Measurements from ENCODE around the gene BAHCC1. TPM values are rescaled to one million over a fixed set of nuclear protein-coding genes. Genes with fewer than 3 reads are reported as not detected.

The BAHCC1 gene
- polyA plus RNA-seq, 4 donors = 2.2 to 26.9 (median 9.8) TPM

DNA sequence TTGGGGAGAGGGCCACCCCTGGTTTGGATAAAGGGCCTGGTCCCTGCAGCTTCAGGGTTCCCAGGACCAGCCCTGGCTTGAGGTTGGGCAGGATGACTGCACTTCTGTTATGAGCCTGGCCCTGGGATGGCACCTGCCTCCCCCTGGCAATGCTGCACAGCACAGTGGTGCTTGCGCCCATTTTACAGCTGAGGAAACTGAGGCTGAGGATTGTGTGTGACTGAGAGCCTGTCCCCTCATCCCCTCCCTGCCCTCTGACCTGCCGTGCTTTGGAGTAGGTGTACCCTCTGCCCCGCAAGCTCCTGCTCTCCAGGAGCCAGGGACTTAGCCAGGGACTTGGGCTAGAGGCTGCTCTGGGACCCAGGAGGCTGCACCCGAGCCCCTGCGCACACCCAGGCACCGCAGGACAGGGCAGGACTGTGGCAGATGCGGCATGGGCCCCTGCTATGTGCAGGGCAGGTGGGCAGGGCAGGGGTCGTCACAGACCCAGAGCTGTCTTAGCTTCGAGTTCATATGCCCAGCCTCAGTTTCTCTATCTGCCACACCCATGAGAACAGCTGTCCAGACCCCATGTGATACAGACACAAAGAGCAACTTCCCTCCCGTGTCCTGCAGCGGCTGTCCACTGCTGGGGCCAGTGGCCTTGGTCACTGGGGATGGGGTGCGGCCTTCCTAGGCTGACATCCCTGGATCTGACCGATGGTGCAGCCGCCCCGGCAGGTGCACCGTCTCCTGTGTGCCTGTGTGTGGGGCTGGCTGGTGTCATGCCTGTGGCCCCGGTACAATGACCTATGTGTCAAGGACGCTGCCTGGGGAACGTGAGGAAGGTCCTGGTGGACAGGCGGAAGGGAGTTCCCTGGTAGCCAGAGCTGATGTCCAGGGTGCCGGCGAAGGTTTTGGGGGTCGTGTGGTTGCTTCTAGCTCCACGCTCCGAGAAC, 36.6 kb downstream of the BAHCC1 start:
- Histone ChIP-seq H3K27ac (ENCODE audit: low read depth in 1 of 3, low read length in 2 of 3) (no peak overlapping the region), H3K27me3 (ENCODE audit: control insufficient read depth in 3 of 3, insufficient read depth in 3 of 3, low read length in 3 of 3) (peaks cover 0 to 3% (median 0%) of the 10 kb centered on the region in 3 donors), H3K4me1 (ENCODE audit: control insufficient read depth in 3 of 3, insufficient read depth in 2 of 3, low read depth in 1 of 3, low read length in 2 of 3) (peaks cover 2 to 54% (median 6%) of the 10 kb centered on the region in 3 donors), H3K36me3 (ENCODE audit: control insufficient read depth in 3 of 3, insufficient read depth in 2 of 3, low read depth in 1 of 3, low read length in 3 of 3) (peaks cover 0 to 36% (median 0%) of the 10 kb centered on the region in 3 donors), H3K9me3 (ENCODE audit: control insufficient read depth in 2 of 2, insufficient read depth in 1 of 2, low read depth in 1 of 2, low read length in 1 of 2) (no peaks in the 10 kb centered on the region), H3K4me3 (ENCODE audit: low read depth in 1 of 3, low read length in 3 of 3) (no peak overlapping the region)
- DNase-seq (no peak), FAIRE-seq (no peak)
- WGBS, 3 donors = 68 to 87% (median 78%) methylated on average over 23 to 25 of the region's 25 CpGs

DNA sequence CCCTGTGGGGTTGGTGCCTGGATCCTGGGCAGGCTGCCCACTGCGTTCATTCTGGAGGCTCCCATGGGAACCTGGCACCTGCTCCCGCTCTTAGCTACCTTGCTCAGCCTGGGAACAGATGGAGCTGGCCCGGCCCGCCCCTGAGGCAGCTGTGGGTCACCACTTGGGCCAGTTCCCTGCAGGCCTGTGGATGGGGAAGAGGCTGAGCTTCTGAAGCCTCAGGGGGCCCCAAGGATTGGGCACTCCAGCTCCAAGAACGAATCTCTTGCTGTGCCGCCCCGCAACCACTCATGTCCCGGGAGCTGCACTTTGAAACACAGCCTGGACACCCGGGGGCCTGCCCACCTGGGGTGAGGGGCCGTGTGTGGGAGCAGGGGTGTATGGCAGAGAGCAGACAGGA, 37.7 kb downstream of the BAHCC1 start:
- peaks cover 0 to 28% (median 0%) of the 10 kb centered on the region in 3 donors for H3K36me3 ChIP-seq (ENCODE audit: control insufficient read depth in 3 of 3, insufficient read depth in 2 of 3, low read depth in 1 of 3, low read length in 3 of 3)
- no peak overlapping the region for H3K27ac ChIP-seq (ENCODE audit: low read depth in 1 of 3, low read length in 2 of 3)
- no peaks in the 10 kb centered on the region for H3K9me3 ChIP-seq (ENCODE audit: control insufficient read depth in 2 of 2, insufficient read depth in 1 of 2, low read depth in 1 of 2, low read length in 1 of 2)
- peak in 1 of 2 donors; percentile 30 for DNase-seq
- peaks cover 2 to 57% (median 5%) of the 10 kb centered on the region in 3 donors for H3K4me1 ChIP-seq (ENCODE audit: control insufficient read depth in 3 of 3, insufficient read depth in 2 of 3, low read depth in 1 of 3, low read length in 2 of 3)
- no peak for FAIRE-seq
- no peak overlapping the region for H3K4me3 ChIP-seq (ENCODE audit: low read depth in 1 of 3, low read length in 3 of 3)
- WGBS, 3 donors = 41 to 58% (median 49%) methylated on average over 10 of the region's 10 CpGs
- peaks cover 0 to 3% (median 0%) of the 10 kb centered on the region in 3 donors for H3K27me3 ChIP-seq (ENCODE audit: control insufficient read depth in 3 of 3, insufficient read depth in 3 of 3, low read length in 3 of 3)

DNA sequence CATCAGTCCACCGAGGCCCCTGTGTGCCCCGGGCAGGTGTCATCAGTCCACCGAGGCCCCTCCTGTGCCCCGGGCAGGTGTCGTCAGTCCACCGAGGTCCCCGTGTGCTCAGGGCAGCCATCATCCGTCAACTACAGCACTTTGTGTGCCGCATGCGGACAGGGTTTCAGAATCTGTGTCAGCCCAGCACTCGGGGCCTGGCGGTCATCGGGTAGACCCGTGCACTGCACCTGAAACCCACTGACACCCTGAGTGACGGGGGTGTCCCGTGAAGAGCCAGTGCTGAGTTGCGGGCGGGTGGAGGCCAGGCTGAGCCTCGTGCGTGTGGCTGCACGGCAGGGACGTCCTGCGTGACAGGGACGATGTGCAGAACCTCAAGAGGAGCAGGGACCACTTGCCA, 38.4 kb downstream of the BAHCC1 start:
- no peak for DNase-seq
- H3K9me3 ChIP-seq (ENCODE audit: control insufficient read depth in 2 of 2, insufficient read depth in 1 of 2, low read depth in 1 of 2, low read length in 1 of 2) = no peaks in the 10 kb centered on the region
- H3K4me3 ChIP-seq (ENCODE audit: low read depth in 1 of 3, low read length in 3 of 3) = no peak overlapping the region
- H3K27ac ChIP-seq (ENCODE audit: low read depth in 1 of 3, low read length in 2 of 3) = no peak overlapping the region
- H3K4me1 ChIP-seq (ENCODE audit: control insufficient read depth in 3 of 3, insufficient read depth in 2 of 3, low read depth in 1 of 3, low read length in 2 of 3) = peaks cover 2 to 55% (median 5%) of the 10 kb centered on the region in 3 donors
- no peak for FAIRE-seq
- peaks cover 0 to 27% (median 0%) of the 10 kb centered on the region in 3 donors for H3K36me3 ChIP-seq (ENCODE audit: control insufficient read depth in 3 of 3, insufficient read depth in 2 of 3, low read depth in 1 of 3, low read length in 3 of 3)
- no peaks in the 10 kb centered on the region for H3K27me3 ChIP-seq (ENCODE audit: control insufficient read depth in 3 of 3, insufficient read depth in 3 of 3, low read length in 3 of 3)
- 77 to 85% (median 81%) methylated on average over 24 of the region's 24 CpGs for WGBS, 3 donors

DNA sequence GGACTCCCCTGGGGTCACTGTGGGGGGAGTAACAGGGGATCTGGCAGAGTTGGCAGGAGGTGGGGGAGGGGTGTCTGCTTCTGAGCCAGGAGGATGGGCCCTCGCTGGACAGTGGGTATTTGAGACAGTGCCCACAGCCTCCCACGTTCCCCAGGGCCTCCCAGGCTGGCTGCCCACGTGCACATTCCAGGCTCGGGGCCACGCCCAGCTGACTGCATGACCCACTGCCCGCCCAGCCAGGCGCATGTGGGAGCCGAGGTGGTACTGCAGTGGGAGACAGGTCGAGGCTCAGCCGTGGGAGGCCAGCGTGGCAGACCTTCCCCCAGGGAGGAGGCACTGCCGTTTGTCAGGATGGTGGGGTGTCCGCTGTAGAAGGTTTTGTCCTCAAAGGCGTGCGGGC, 38.8 kb downstream of the BAHCC1 start:
- Histone ChIP-seq H3K4me3 (ENCODE audit: low read depth in 1 of 3, low read length in 3 of 3) (no peak overlapping the region), H3K9me3 (ENCODE audit: control insufficient read depth in 2 of 2, insufficient read depth in 1 of 2, low read depth in 1 of 2, low read length in 1 of 2) (no peaks in the 10 kb centered on the region), H3K27me3 (ENCODE audit: control insufficient read depth in 3 of 3, insufficient read depth in 3 of 3, low read length in 3 of 3) (no peaks in the 10 kb centered on the region), H3K27ac (ENCODE audit: low read depth in 1 of 3, low read length in 2 of 3) (no peak overlapping the region), H3K4me1 (ENCODE audit: control insufficient read depth in 3 of 3, insufficient read depth in 2 of 3, low read depth in 1 of 3, low read length in 2 of 3) (peaks cover under 1 to 58% (median 5%) of the 10 kb centered on the region in 3 donors), H3K36me3 (ENCODE audit: control insufficient read depth in 3 of 3, insufficient read depth in 2 of 3, low read depth in 1 of 3, low read length in 3 of 3) (peaks cover 0 to 26% (median 0%) of the 10 kb centered on the region in 3 donors)
- WGBS, 3 donors = 66 to 74% (median 71%) methylated on average over 14 to 15 of the region's 15 CpGs
- DNase-seq (peak in 1 of 2 donors; percentile 56), FAIRE-seq (no peak)

DNA sequence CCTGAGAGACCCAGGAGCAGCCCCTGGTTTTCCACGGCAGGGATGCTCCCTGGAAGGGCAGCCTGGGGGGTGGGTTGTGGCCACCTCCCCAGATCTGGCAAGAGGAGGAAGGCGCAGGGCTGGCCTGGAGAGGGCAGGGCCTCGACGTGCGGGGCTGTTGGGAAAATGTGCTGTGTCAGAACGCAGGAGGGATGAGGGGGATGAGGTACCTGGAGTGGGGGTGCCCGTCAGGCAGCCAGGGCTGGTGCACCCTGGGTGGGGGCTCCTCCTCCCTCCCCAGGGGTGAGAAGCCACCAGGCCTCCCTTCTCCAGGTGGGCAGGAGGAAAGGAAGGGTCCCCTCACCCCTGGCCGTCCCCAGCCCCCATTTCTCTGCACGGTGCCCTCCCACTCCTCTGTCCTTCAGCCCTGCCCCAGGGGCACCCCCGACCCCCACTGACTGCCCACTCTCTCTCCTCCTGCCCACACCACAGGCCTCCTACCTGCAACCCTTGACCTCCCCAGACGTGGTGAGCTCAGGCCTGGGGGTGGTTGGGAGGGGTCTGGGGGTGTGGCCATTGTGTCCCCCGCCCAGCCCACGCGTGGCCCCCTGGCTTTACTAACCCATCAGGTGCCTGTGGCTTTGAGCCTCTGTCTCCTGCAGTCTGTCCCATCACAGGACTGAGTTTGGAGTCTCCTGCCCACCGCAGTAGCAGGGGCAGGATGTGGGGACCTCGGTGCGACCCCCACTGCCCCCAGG, 39.6 kb downstream of the BAHCC1 start:
- Histone ChIP-seq H3K27me3 (ENCODE audit: control insufficient read depth in 3 of 3, insufficient read depth in 3 of 3, low read length in 3 of 3) (no peaks in the 10 kb centered on the region), H3K27ac (ENCODE audit: low read depth in 1 of 3, low read length in 2 of 3) (peak overlapping the region in 1 of 3 donors; percentile 14), H3K4me1 (ENCODE audit: control insufficient read depth in 3 of 3, insufficient read depth in 2 of 3, low read depth in 1 of 3, low read length in 2 of 3) (peaks cover 0 to 61% (median 2%) of the 10 kb centered on the region in 3 donors), H3K9me3 (ENCODE audit: control insufficient read depth in 2 of 2, insufficient read depth in 1 of 2, low read depth in 1 of 2, low read length in 1 of 2) (no peaks in the 10 kb centered on the region), H3K36me3 (ENCODE audit: control insufficient read depth in 3 of 3, insufficient read depth in 2 of 3, low read depth in 1 of 3, low read length in 3 of 3) (peaks cover 0 to 28% (median 0%) of the 10 kb centered on the region in 3 donors), H3K4me3 (ENCODE audit: low read depth in 1 of 3, low read length in 3 of 3) (no peak overlapping the region)
- no peak for DNase-seq
- WGBS, 3 donors = 63 to 85% (median 77%) methylated on average over 10 to 17 of the region's 17 CpGs
- FAIRE-seq = no peak

DNA sequence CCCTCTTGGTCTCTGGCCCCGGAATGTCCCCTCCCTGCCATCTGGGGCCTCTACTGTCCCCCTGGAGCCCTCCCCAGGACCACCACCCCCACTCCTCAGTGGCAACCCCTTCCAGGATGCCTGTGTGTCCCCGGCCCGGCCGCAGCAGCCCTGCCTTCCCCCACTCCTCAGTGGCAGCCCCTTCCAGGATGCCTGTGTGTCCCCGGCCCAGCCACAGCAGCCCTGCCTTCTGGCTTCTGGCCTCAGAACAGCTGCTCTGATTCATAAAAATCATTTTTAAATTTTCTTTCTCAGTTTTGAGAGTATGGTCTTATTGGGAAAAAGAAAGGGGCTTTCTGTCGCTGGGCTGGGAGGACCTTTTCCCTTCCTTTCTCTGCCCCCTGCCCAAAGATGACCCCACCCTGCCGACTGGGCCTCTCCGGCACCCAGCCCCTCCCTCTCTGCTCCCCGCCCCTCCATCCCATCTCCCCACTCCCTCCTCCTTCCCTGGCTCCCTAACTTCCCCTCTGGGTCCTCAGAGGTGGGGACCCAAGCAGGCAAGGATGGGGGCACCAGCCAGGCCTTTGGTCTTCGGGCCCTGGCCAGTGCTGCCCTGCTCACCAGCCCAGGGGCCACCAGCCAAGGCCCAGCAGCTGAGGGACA, 40.5 kb downstream of the BAHCC1 start:
- Histone ChIP-seq H3K27ac (ENCODE audit: low read depth in 1 of 3, low read length in 2 of 3) (peak overlapping the region in 2 of 3 donors; percentile 70 to 80), H3K9me3 (ENCODE audit: control insufficient read depth in 2 of 2, insufficient read depth in 1 of 2, low read depth in 1 of 2, low read length in 1 of 2) (no peaks in the 10 kb centered on the region), H3K4me3 (ENCODE audit: low read depth in 1 of 3, low read length in 3 of 3) (no peak overlapping the region), H3K4me1 (ENCODE audit: control insufficient read depth in 3 of 3, insufficient read depth in 2 of 3, low read depth in 1 of 3, low read length in 2 of 3) (peaks cover 0 to 66% (median 0%) of the 10 kb centered on the region in 3 donors), H3K27me3 (ENCODE audit: control insufficient read depth in 3 of 3, insufficient read depth in 3 of 3, low read length in 3 of 3) (no peaks in the 10 kb centered on the region), H3K36me3 (ENCODE audit: control insufficient read depth in 3 of 3, insufficient read depth in 2 of 3, low read depth in 1 of 3, low read length in 3 of 3) (peaks cover 0 to 31% (median 0%) of the 10 kb centered on the region in 3 donors)
- no peak for FAIRE-seq
- 61 to 74% (median 62%) methylated on average over 10 of the region's 10 CpGs for WGBS, 3 donors
- no peak for DNase-seq

DNA sequence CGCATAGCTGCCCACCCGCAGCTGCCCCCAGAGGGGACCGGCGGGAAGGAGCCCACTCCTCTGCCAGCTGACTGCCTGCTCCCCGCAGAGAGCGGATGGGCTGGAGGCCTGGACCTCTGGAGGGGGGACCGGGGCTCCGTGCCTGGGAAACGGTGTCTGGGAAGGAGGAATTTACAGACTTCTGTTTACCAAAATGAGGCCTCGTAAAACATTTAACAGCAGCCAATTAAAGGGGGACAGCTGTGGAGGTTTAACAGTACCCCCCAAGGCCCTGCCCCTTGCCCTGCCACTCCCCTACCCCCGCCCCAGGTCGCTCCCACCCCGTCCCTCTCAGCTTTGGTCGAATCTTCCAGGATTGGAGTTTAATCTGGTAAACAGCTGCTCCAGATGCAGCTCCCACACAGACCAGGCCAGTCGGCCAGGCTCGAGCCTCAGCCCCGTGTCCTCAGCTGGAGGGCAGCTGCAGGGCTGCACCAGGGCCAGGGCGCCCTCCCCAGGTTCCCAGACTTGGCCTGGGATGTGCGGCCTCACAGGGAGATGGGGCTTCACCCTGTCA, 41.1 kb downstream of the BAHCC1 start:
- H3K27ac ChIP-seq (ENCODE audit: low read depth in 1 of 3, low read length in 2 of 3) = peak overlapping the region in 2 of 3 donors; percentile 70 to 80
- H3K4me1 ChIP-seq (ENCODE audit: control insufficient read depth in 3 of 3, insufficient read depth in 2 of 3, low read depth in 1 of 3, low read length in 2 of 3) = peaks cover 0 to 72% (median 0%) of the 10 kb centered on the region in 3 donors
- H3K27me3 ChIP-seq (ENCODE audit: control insufficient read depth in 3 of 3, insufficient read depth in 3 of 3, low read length in 3 of 3) = no peaks in the 10 kb centered on the region
- H3K36me3 ChIP-seq (ENCODE audit: control insufficient read depth in 3 of 3, insufficient read depth in 2 of 3, low read depth in 1 of 3, low read length in 3 of 3) = peaks cover 0 to 31% (median 0%) of the 10 kb centered on the region in 3 donors
- DNase-seq (peak in 1 of 2 donors; percentile 54), FAIRE-seq (no peak)
- H3K4me3 ChIP-seq (ENCODE audit: low read depth in 1 of 3, low read length in 3 of 3) = no peak overlapping the region
- WGBS, 3 donors = 31 to 38% (median 37%) methylated on average over 19 of the region's 19 CpGs
- no peaks in the 10 kb centered on the region for H3K9me3 ChIP-seq (ENCODE audit: control insufficient read depth in 2 of 2, insufficient read depth in 1 of 2, low read depth in 1 of 2, low read length in 1 of 2)
